Esophagus muscularis mucosa (tissue), 4 donors: ENCODE results near the gene THUMPD3.

Experiments
- CTCF ChIP-seq, 3 experiments: fragments of 200-600 bp in 2 of 3; fragments of 450-650 bp in 1 of 3; sonication (generic) in 2 of 3; IDR thresholded peaks; one replicate each; pipeline ENCODE4 v1.5.1; 2017 to 2019; ENCODE audit warnings: antibody characterized with exemption in 3 of 3, mild to moderate bottlenecking in 2 of 3, moderate library complexity in 1 of 3
- EP300 ChIP-seq: sonication (generic); formaldehyde crosslinking; IDR thresholded peaks from one replicate; pipeline ENCODE4 v1.6.1; 2017; ENCODE audit warnings: antibody characterized with exemption
- POLR2A ChIP-seq: fragments of 450-650 bp; IDR thresholded peaks from one replicate; pipeline ENCODE4 v1.6.1; 2017; ENCODE audit warnings: antibody characterized with exemption, moderate library complexity, mild to moderate bottlenecking, low read depth
- POLR2AphosphoS5 ChIP-seq, 2 donors: sonication (generic); formaldehyde crosslinking; IDR thresholded peaks; one replicate each; pipeline ENCODE4 v1.6.1; 2017; ENCODE audit warnings: antibody characterized with exemption in 2 of 2

GRCh38 chr3:9332250-9333030, 30.4 kb upstream of the THUMPD3 start:
- TF ChIP-seq POLR2AphosphoS5 (IDR thresholded peaks at IDR 0.05) (no peak), POLR2A (no peak), EP300 (no peak), CTCF (IDR thresholded peaks at IDR 0.05) (no peak)
